Adipose tissue (tissue), 3 donors: Measurements from ENCODE around the gene ACSL5. TPM values are rescaled to one million over a fixed set of nuclear protein-coding genes. Genes with fewer than 3 reads are reported as not detected.

Experiments used
- H3K27ac ChIP-seq: one replicate; pipeline ENCODE4 v1.5.1; 2013; ENCODE audit warnings: low read depth, low read length
- WGBS, 3 donors: extraction: QIAGEN DNeasy Blood & Tissue Kit; methylation state at CpG; one replicate each; pipeline ENCODE4 v1.1.7; 2013; 5-methylcytosine and 5-hydroxymethylcytosine counted together
- polyA plus RNA-seq, 3 donors: library from polyadenylated mRNA; stranded (reverse); fragments of 200-250 nt; gene quantifications; one replicate each; pipeline ENCODE4 v1.2.3, GENCODE V29; 2013
- donor health status: healthy with polysubstance abuse.
- donor health status: Bipolar disorder and iron deficiency.
- donor health status: healthy.

ACSL5 gene
- polyA plus RNA-seq, 3 donors: 9.2 to 36.5 (median 15.0) TPM

- no peak overlapping the region for H3K27ac ChIP-seq
- 79 to 86% (median 81%) methylated on average over 12 of the region's 12 CpGs for WGBS, 3 donors
Measured at GRCh38 chr10:112347709-112348671, 25.9 kb upstream of the ACSL5 start.

DNA sequence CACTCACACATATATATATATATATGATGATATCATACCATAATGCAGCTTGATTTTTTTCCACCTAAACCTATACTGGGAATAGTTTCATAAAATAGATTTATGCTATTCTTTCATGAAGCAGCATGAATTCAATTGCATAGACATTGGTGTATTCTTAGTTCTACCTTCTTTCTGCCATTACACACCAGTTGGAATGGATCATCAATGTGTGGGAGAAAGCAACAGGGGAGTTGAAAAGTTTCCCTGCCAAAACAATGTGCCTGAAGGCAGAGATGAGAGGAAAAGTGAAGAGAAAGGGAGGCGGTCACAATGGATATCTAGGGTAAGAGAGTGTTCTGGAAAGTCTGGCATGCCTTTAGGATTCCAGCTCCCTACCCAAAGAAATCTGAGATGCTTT is 25.2 kb upstream of the ACSL5 start:
- no peak overlapping the region for H3K27ac ChIP-seq
- WGBS, 3 donors: 58 to 83% (median 61%) methylated on average over 1 of the region's 1 CpG

- no peak overlapping the region for H3K27ac ChIP-seq
- WGBS, 3 donors: 92 to 94% (median 94%) methylated on average over 31 to 46 of the region's 46 CpGs
Measured at GRCh38 chr10:112349521-112350085, 24.3 kb upstream of the ACSL5 start.

GRCh38 chr10:112351146-112351545 is 22.8 kb upstream of the ACSL5 start:
- no peak overlapping the region for H3K27ac ChIP-seq
- 90 to 91% (median 91%) methylated on average over 8 of the region's 8 CpGs for WGBS, 3 donors

GRCh38 chr10:112352044-112352443 is 21.9 kb upstream of the ACSL5 start:
- 68 to 79% (median 73%) methylated on average over 3 of the region's 3 CpGs for WGBS, 3 donors
- no peak overlapping the region for H3K27ac ChIP-seq

DNA sequence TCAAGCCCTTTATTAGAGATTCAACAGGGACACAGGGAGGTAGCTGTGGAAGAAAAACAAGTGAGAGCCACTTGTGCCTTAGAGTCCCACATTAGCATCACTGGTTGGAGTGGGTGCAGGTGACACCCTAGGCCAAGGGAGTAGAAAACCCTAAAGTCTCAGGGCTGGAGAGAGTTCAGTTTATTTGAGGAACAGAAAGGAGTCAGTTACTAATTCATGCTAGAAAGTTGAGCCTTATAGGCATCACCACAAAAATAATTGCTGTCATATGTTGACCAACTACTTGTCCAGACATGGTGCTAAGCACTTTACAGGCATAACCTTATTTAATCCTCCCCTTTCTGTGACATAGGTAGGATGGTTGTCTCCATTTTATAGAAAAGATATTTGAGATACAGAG is 20.9 kb upstream of the ACSL5 start:
- no peak overlapping the region for H3K27ac ChIP-seq

- no peak overlapping the region for H3K27ac ChIP-seq
- WGBS, 3 donors: 72 to 82% (median 72%) methylated on average over 5 of the region's 5 CpGs
Measured at GRCh38 chr10:112356686-112357085, 17.2 kb upstream of the ACSL5 start.

DNA sequence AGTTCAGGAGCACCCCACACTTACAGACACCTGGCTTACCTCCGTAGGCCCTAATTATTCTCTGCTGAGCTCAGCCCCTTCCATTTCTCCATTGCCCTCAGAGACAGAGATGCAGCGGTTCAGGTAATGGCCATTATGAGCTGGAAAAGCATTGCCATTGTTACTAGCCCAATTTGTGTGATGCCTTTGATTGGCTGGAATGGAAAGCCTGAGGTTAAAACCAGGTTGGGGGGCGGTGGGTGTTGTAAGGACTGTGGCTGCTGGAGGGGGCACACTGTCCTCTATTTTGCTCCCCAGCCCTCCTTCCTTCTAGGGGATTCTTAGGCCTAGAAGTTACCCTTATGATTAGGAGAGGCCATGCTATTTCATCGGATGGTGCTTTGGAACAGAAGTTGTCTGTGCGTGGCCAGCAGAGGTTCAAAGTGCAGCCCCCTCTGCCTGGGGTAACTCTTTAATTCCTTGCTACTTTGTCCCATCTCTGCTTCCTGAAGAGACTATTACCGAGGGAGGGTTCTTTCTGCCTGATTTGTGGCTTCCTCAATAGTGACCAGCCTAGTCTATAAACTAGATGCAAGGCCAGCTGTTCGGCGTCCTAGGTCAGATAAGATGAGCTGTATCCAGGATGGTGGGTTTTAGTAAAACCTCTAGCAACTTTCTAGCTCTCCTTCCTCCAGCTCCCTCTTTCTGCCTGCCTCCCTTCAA is 14.2 kb upstream of the ACSL5 start:
- 74 to 79% (median 75%) methylated on average over 8 of the region's 8 CpGs for WGBS, 3 donors
- no peak overlapping the region for H3K27ac ChIP-seq

DNA sequence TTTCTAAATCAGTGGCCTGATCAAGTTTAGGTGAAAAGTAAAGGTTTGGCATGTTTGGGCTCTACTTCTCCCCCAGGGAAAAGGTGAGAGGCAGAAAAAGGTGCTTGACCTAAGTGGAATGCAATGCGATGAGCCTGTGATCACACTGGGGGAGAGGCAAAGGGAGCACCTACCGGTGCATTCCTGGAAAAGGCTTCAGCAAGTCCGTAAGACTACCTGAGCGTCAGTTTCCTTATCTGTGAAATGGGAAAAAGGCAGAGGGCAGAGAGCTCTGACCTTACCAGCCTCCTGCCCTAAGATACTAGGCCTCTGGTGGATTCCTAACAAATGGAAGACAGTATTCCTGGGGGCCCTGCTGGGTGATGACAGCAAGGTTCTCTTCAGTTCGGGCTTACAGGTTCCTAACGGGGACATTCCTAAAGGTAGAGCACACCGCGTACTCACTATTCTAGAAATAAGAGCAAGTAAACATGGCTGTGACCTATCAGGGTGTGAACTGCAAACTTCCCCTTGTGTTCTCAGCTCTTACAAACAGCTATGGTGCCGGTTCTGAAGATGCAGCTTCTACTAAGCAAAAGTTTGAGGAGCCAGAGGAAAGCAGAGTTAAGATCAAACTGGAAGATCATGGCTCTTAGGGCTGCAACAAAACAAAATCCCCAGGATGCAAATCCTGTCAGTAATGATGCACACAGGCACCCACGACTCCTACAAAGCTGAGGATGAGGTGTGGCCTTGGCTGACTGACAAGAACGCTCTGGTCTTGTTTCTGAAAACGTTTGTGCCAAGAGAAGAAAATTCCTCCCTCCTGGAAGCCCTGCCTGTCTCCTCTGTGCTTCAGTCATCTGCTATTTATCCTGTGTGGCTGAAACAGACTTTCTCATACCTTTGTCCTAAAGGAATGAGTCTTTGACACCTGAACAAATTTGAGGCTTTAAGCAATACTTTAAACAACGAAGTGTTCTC is 13.3 kb upstream of the ACSL5 start:
- no peak overlapping the region for H3K27ac ChIP-seq
- 58 to 64% (median 61%) methylated on average over 13 of the region's 13 CpGs for WGBS, 3 donors

DNA sequence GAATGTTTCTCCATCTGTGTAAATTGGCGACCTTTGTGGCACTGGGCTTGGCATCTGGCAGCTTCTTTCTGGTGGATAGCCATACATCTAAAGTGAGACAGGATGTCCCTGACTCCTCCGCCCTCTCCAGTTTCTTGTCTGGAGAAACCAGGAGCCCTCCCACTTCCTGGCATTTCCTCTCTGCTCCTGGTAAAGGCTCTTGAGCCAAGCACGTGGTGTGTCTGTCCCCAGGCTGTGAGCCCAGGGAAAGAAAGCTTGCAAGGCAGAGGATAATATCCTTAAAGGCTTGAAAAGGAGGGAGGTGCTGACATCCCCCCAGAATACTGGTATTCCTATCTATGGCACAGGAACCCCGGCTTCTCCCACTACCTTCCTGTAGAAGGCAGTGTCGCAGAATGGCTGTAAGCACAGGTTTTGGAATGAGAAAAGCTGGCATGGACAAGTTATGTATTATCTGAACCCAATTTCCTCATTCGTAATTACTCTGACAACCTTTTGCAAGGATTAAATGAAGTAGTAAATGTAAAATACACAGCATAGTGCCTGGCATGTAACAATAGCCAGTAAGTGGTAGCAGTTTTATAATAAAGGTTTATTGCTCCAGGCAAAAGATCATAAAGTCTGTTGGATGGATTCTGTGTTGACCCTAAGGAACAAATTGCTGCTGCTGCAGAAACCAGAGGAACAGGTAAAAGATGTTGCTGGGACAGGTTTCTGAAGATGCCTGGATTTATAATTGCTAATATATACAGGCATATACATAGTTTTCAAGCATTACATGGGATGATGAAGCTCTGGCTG is 11.8 kb upstream of the ACSL5 start:
- no peak overlapping the region for H3K27ac ChIP-seq
- 38 to 48% (median 40%) methylated on average over 6 of the region's 6 CpGs for WGBS, 3 donors

- H3K27ac ChIP-seq: no peak overlapping the region
- 56 to 74% (median 62%) methylated on average over 8 of the region's 8 CpGs for WGBS, 3 donors
Measured at GRCh38 chr10:112362833-112363232, 11.1 kb upstream of the ACSL5 start.

DNA sequence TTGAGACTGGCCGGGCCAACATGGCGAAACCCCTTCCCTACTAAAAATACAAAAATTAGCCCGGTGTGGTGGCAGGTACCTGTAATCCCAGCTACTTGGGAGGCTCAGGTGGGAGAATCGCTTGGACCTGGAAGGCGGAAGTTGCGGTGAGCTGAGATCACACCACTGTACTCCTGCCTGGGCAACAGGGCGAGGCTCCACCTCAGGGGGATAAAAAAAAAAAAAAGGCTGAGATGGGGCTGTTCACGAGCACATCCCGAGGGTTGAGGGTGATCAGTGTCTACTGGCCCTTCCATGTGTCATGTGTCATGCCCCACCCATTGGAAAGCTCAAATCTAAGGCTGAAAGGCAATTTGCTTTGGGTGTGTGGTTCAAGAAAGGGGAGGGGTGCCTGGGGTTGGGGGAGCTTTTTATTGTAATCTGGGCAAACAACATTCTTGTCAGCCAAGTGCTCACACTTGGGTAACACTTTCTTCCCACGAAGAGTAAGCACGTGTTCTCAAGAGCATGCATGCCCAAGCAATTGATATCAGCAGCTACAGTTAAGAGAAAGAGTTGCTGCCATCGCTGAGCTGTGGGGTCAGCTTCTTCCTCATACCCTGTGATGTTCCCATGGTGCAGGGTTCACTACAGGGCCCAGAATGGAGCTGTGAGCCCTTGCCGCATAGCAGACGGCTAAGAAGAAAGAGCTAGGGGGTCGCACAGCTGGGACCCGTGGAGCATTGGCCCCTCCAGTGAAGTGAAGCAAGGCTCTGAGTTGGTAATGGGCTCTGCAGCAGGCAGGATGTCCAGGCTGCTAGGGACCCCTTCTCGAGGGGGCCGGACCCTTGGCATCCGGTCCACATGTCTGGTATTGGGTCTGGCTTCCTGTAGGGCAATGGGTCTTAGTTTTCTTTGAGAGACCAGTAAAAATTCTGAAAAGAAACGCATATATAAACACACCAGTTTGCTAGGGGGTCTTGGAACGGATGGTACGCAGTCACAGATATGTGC is 9.9 kb upstream of the ACSL5 start:
- no peak overlapping the region for H3K27ac ChIP-seq
- 86 to 88% (median 87%) methylated on average over 22 of the region's 22 CpGs for WGBS, 3 donors

- H3K27ac ChIP-seq: no peak overlapping the region
- WGBS, 3 donors: 81 to 91% (median 82%) methylated on average over 6 of the region's 6 CpGs
Measured at GRCh38 chr10:112365014-112365432, 8.9 kb upstream of the ACSL5 start.

- no peak overlapping the region for H3K27ac ChIP-seq
Measured at GRCh38 chr10:112365451-112365850, 8.5 kb upstream of the ACSL5 start.

GRCh38 chr10:112366992-112367391 is 6.9 kb upstream of the ACSL5 start:
- no peak overlapping the region for H3K27ac ChIP-seq
- WGBS, 3 donors: 68 to 83% (median 83%) methylated on average over 3 of the region's 3 CpGs

More at GRCh38 chr10:112365451-112365850, 8.5 kb upstream of the ACSL5 start:
- WGBS, 3 donors: 85 to 92% (median 90%) methylated on average over 6 of the region's 6 CpGs

GRCh38 chr10:112367516-112367915 is 6.4 kb upstream of the ACSL5 start:
- H3K27ac ChIP-seq: no peak overlapping the region
- WGBS, 3 donors: 94 to 97% (median 94%) methylated on average over 4 of the region's 4 CpGs
